ENCODE measurements around the gene KCNK18.

- no peak for TF ChIP-seq CTCF (IDR thresholded peaks at IDR 0.05)
- TF ChIP-seq POLR2A (IDR thresholded peaks at IDR 0.05): no peak
Measured at GRCh38 chr10:117257721-117258120, 60.4 kb downstream of the KCNK18 start.

Measured in body of pancreas (tissue), 4 donors.